ENCODE results near the gene DYNC2I2.

DYNC2I2 gene

DNA sequence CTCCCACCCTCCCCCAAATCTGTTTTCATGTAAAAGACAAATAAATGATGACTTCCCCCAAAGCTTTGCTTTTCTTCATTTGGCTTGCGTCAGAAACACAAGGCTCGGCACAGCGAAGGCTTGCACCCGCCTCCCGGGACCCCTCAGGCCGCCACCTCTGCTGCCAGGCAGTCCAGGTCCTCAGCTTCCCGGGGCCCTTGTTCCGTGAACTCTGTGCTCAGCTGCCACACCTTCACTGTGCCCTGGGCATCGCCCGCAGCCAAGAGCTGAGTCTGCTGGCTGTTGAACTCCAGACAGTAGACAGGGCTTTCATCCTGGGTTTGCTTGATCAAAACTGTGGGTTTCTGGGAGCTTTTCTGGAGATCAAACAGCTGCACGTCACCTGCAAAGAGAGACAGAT, 23.0 kb downstream of the DYNC2I2 start:
- H3K9me3 Mint-ChIP-seq, result no peaks in the 10 kb centered on the region
- H3K4me3 Mint-ChIP-seq, result no peak overlapping the region
- H3K27ac Mint-ChIP-seq, result peak overlapping the region in 1 of 2 donors; percentile 19
- ATAC-seq, result no peak
- no peak for DNase-seq
- H3K27me3 Mint-ChIP-seq, result no peaks in the 10 kb centered on the region
- H3K4me1 Mint-ChIP-seq, result no peaks in the 10 kb centered on the region

GRCh38 chr9:128633057-128633456, 23.6 kb downstream of the DYNC2I2 start:
- H3K27ac Mint-ChIP-seq, result peak overlapping the region in 1 of 2 donors; percentile 22
- ATAC-seq, result no peak
- H3K27me3 Mint-ChIP-seq, result no peaks in the 10 kb centered on the region
- H3K4me1 Mint-ChIP-seq, result no peaks in the 10 kb centered on the region
- no peak for DNase-seq
- H3K9me3 Mint-ChIP-seq, result no peaks in the 10 kb centered on the region
- H3K4me3 Mint-ChIP-seq, result no peak overlapping the region

- DNase-seq (no peak), ATAC-seq (no peak)
- Mint-ChIP-seq H3K4me1 (no peaks in the 10 kb centered on the region), H3K4me3 (no peak overlapping the region), H3K27me3 (no peaks in the 10 kb centered on the region), H3K27ac (no peak overlapping the region), H3K9me3 (no peaks in the 10 kb centered on the region)
These were observed 24.2 kb downstream of the DYNC2I2 start for GRCh38 chr9:128632486-128632885.

DNA sequence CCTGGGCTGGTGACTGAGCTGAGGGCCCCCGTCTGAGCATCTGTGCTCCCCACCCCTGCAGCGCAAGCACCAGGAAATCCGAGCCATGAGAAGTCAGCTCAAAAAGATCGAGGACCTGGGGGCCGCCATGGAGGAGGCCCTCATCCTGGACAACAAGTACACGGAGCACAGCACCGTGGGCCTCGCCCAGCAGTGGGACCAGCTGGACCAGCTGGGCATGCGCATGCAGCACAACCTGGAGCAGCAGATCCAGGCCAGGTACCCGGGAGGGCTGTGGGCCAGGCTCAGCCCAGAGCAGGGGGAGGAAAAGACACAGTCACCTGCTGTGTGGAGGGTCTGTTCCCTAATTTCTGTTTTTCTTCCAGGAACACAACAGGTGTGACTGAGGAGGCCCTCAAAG, 24.6 kb downstream of the DYNC2I2 start:
- no peaks in the 10 kb centered on the region for H3K4me1 Mint-ChIP-seq
- peak overlapping the region in 1 of 2 donors; percentile 85 for H3K27ac Mint-ChIP-seq
- no peak overlapping the region for H3K4me3 Mint-ChIP-seq
- ATAC-seq (no peak), DNase-seq (no peak)
- no peaks in the 10 kb centered on the region for H3K9me3 Mint-ChIP-seq
- no peaks in the 10 kb centered on the region for H3K27me3 Mint-ChIP-seq

GRCh38 chr9:128631636-128632035, 25.0 kb downstream of the DYNC2I2 start:
- no peak overlapping the region for H3K4me3 Mint-ChIP-seq
- H3K27me3 Mint-ChIP-seq, result no peaks in the 10 kb centered on the region
- no peaks in the 10 kb centered on the region for H3K9me3 Mint-ChIP-seq
- DNase-seq (no peak), ATAC-seq (no peak)
- H3K4me1 Mint-ChIP-seq, result no peaks in the 10 kb centered on the region
- H3K27ac Mint-ChIP-seq, result peak overlapping the region in 1 of 2 donors; percentile 85

- Mint-ChIP-seq H3K27ac (peak overlapping the region in 1 of 2 donors; percentile 85), H3K9me3 (no peaks in the 10 kb centered on the region), H3K4me3 (no peak overlapping the region), H3K27me3 (no peaks in the 10 kb centered on the region), H3K4me1 (peaks cover 3% of the 10 kb centered on the region)
- no peak for ATAC-seq
- DNase-seq, result no peak
These were observed 26.6 kb downstream of the DYNC2I2 start for GRCh38 chr9:128629852-128630545.

DNA sequence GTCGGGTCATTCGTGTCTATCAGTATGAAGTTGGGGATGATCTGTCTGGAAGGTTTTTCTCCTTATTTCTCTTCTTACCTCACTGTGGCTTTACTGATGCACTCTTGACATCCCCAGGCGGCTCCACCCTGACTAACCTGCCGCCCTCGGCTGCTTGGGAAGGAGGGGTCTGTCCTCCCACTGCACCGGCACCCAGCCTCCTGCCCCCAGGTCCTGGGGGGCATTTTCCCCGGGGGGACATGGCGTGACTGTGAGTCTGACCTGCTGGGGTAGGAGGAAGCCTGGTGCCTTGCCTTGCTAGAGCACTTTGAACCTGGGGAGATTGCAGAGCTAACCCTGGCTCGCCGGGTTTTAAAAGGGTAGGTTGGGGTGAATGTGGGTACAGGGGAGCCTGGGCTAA, 27.5 kb downstream of the DYNC2I2 start:
- DNase-seq (no peak), ATAC-seq (no peak)
- peaks cover 4% of the 10 kb centered on the region for H3K4me1 Mint-ChIP-seq
- no peak overlapping the region for H3K27ac Mint-ChIP-seq
- no peaks in the 10 kb centered on the region for H3K9me3 Mint-ChIP-seq
- no peaks in the 10 kb centered on the region for H3K27me3 Mint-ChIP-seq
- H3K4me3 Mint-ChIP-seq, result no peak overlapping the region

GRCh38 chr9:128628471-128629048, 28.1 kb downstream of the DYNC2I2 start:
- H3K27ac Mint-ChIP-seq, result no peak overlapping the region
- no peak for DNase-seq
- H3K4me1 Mint-ChIP-seq, result peaks cover 4% of the 10 kb centered on the region
- H3K4me3 Mint-ChIP-seq, result no peak overlapping the region
- no peaks in the 10 kb centered on the region for H3K9me3 Mint-ChIP-seq
- H3K27me3 Mint-ChIP-seq, result no peaks in the 10 kb centered on the region
- ATAC-seq, result no peak

DNA sequence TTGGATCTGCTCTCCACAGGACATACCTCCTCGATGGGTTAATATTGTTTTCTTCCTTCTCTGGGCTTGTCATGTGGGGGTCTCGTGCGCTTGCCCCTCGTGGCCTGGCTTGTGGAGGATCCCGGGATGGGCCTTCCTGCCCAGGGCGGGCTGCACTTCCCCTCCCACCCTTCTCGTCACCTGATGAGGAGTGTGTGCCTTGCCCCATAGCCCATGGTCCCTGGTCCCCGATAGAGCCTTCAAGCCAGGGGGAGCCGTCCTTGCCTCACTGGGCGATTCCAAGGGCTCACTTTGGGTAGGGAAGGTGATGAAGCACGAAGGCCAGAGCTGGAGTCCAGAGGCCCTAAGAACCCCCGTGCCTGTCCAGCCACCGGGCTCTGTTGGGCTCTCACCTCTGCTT, 28.7 kb downstream of the DYNC2I2 start:
- Mint-ChIP-seq H3K27me3 (no peaks in the 10 kb centered on the region), H3K4me3 (no peak overlapping the region), H3K9me3 (no peaks in the 10 kb centered on the region), H3K4me1 (peaks cover 4% of the 10 kb centered on the region), H3K27ac (peak overlapping the region in 1 of 2 donors; percentile 89)
- no peak for ATAC-seq
- DNase-seq, result no peak

DNA sequence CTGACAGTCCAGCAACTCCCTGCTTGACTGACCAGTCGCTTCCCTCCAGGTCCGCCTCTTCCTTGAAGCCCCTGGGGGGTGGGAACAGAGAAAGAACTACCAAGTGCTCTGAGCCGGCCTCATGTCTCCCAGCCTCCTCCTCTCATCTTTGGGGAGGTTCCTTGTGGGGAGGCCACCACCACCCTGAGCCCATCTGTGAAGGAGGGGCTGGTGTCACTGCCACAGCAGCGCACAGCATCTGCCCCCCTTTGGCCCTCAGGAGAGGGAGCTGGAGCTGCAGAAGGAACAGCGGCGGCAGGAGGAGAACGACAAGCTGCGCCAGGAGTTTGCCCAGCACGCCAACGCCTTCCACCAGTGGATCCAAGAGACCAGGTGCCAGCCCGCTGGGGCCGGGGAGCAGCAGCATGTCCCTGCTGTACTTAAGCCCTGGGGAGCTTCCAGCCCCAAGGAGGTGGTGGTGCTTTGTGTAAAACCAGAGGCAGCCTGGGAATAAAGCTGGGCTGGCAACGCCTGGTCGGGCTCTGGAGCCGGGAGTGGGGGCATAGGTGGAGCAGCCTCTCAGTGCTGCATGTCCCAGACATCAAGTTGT, 29.4 kb downstream of the DYNC2I2 start:
- DNase-seq, result no peak
- no peak overlapping the region for H3K27ac Mint-ChIP-seq
- no peaks in the 10 kb centered on the region for H3K9me3 Mint-ChIP-seq
- H3K27me3 Mint-ChIP-seq, result no peaks in the 10 kb centered on the region
- no peak for ATAC-seq
- peaks cover 4% of the 10 kb centered on the region for H3K4me1 Mint-ChIP-seq
- H3K4me3 Mint-ChIP-seq, result no peak overlapping the region

DNA sequence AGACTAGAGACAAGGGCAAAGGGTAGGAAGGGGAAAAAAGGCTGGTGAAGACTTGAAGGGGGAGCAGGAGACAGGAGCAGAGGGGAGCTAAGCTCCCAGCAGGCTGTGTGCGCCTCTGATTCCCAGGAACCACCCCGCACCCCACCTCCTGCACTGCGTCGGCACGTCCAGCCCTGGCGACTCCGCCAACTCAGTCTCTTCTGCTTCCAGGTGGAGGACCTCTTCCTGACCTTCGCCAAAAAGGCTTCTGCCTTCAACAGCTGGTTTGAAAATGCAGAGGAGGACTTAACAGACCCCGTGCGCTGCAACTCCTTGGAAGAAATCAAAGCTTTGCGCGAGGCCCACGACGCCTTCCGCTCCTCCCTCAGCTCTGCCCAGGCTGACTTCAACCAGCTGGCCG, 30.5 kb downstream of the DYNC2I2 start:
- DNase-seq (no peak), ATAC-seq (no peak)
- Mint-ChIP-seq H3K27ac (peak overlapping the region in 1 of 2 donors; percentile 71), H3K27me3 (no peaks in the 10 kb centered on the region), H3K4me3 (no peak overlapping the region), H3K9me3 (no peaks in the 10 kb centered on the region), H3K4me1 (peaks cover 4% of the 10 kb centered on the region)

DNA sequence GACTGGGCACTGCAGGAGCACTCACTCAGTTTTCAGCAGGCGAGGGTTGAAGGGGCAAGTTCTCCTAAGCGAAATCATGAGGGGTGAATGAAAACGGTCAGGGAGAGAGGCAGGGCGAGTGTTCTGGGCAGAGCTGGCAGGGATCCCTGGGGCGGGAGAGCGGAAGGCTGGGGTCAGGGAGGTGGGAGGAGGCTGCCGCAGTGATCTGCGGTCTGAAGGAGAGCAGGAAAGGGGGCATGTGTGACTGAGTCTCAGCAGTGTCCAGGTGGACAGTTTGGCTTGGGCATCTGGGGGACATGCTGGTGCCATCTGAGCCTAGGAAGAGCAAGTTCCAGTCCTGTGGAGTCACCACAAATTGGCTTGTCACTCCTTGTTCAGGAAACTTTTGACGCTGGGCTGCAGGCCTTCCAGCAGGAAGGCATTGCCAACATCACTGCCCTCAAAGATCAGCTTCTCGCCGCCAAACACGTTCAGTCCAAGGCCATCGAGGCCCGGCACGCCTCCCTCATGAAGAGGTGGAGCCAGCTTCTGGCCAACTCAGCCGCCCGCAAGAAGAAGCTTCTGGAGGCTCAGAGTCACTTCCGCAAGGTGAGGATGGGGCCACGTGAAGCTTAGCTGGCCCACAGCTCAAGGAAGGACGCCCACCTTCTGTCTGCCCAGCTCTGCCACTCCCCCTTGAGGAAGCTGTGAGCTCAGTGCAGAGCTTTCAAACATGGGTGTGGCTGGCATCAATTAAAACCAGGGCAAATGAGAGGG, 31.1 kb downstream of the DYNC2I2 start:
- no peaks in the 10 kb centered on the region for H3K9me3 Mint-ChIP-seq
- peak overlapping the region in 1 of 2 donors; percentile 48 for H3K27ac Mint-ChIP-seq
- H3K4me3 Mint-ChIP-seq, result no peak overlapping the region
- H3K27me3 Mint-ChIP-seq, result no peaks in the 10 kb centered on the region
- peaks cover 4% of the 10 kb centered on the region for H3K4me1 Mint-ChIP-seq
- no peak for DNase-seq
- ATAC-seq, result no peak

GRCh38 chr9:128624566-128624965, 32.1 kb downstream of the DYNC2I2 start:
- Mint-ChIP-seq H3K27me3 (no peaks in the 10 kb centered on the region), H3K27ac (no peak overlapping the region), H3K4me3 (no peak overlapping the region), H3K4me1 (peaks cover 4% of the 10 kb centered on the region), H3K9me3 (no peaks in the 10 kb centered on the region)
- DNase-seq (no peak), ATAC-seq (no peak)

- DNase-seq (no peak), ATAC-seq (no peak)
- H3K4me3 Mint-ChIP-seq, result no peak overlapping the region
- H3K27ac Mint-ChIP-seq, result no peak overlapping the region
- H3K27me3 Mint-ChIP-seq, result no peaks in the 10 kb centered on the region
- no peaks in the 10 kb centered on the region for H3K9me3 Mint-ChIP-seq
- peaks cover 4% of the 10 kb centered on the region for H3K4me1 Mint-ChIP-seq
These were observed 34.8 kb downstream of the DYNC2I2 start for GRCh38 chr9:128621730-128622455.

DNA sequence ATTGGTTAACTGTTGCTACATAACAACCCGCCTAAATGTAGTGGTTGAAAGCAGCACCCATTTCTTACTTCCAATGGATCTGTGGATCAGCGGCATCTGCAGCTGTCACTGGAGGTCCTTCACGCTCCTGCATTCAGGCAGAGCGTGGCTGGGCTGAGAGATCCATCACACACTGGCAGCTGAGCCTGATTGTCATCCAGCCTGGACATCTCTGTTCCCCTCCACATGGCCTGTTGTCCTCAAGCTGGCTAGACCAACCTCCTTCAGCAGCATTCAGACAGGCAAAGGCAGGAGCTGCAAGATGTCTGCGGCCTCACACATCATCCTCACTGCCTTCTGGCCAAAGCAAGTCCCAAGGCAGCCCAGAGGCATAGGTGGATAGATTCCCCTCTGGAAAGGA, 36.9 kb downstream of the DYNC2I2 start:
- Mint-ChIP-seq H3K9me3 (no peaks in the 10 kb centered on the region), H3K4me3 (no peak overlapping the region), H3K27me3 (no peaks in the 10 kb centered on the region), H3K4me1 (no peaks in the 10 kb centered on the region), H3K27ac (peak overlapping the region in 1 of 2 donors; percentile 19)
- ATAC-seq (no peak), DNase-seq (no peak)
